Measurements from ENCODE around the gene RNF141. TPM values are rescaled to one million over a fixed set of nuclear protein-coding genes. Genes with fewer than 3 reads are reported as not detected.

The RNF141 gene
- total RNA-seq, 1 experiment from 2014 or later: 35.8 TPM

DNA sequence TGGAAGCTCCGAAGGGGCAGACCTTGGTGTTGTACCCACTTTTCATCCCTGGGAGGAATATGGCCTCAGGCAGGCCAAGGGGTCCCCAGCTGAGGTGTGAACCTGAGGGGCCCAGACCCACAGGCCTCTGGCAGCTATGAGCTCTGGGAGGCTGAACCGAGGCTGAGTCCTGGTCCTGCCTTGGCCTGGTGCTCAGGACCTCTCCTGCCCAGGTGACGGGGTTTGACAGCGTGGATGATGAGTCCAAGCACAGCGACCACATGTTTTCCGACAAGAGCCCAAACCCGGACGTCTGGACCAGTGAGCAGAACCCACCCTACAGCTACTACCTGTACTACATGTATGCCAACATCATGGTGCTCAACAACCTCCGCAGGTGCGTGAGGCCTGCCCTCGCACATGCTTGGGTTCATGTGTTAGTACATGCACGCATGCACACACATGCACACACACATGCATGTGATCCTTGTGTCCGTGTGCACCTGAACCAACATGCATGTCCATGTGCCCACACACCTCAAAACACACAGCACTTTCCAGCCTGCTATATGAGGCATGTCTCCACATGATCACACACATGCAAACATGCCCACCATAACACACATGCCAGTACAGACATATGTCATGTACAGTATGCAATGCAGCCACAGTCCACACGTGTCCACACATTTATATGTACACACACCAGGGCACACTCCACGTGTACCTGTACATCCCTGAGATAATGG is 40.9 kb downstream of the RNF141 start:
- no peaks in the 10 kb centered on the region for H3K9me3 ChIP-seq (ENCODE audit: control insufficient read depth, insufficient read depth, low read depth, low read length)
- in situ Hi-C loops (cut with HindIII; ENCODE audit: low pct_unique_long_range_greater_than_20kb, low sequenced_read_pairs) (no loop called here), intact Hi-C loops (cut with micrococcal nuclease; ENCODE audit: unreplicated experiment) (no loop called here)
- no peak overlapping the region for H3K4me3 ChIP-seq (ENCODE audit: low read depth in 2 of 2, low read length in 2 of 2)
- CTCF ChIA-PET: no interaction called here
- POLR2A ChIA-PET: interaction anchor here (0.5 kb wide), 1 partner anchor 182 kb away, joined by 4 read pairs; no protein-coding TSS in a partner anchor
- no peaks in the 10 kb centered on the region for H3K36me3 ChIP-seq (ENCODE audit: control insufficient read depth, insufficient read depth, low read length)
- no TSS peak for BruUV-seq (replicated peaks)
- ATAC-seq (no peak), DNase-seq (ENCODE audit: low read depth, low spot score) (no peak)
- no peaks in the 10 kb centered on the region for H3K4me1 ChIP-seq (ENCODE audit: control insufficient read depth, insufficient read depth, low read length)
- no peaks in the 10 kb centered on the region for H3K27me3 ChIP-seq (ENCODE audit: control insufficient read depth, insufficient read depth, low read length)
- no peak overlapping the region for H3K27ac ChIP-seq (ENCODE audit: low read length)
- TF ChIP-seq SIN3A (IDR thresholded peaks at IDR 0.05; ENCODE audit: borderline replicate concordance, insufficient read depth, low read depth, low read length) (no peak), POLR2AphosphoS5 (IDR thresholded peaks at IDR 0.05; ENCODE audit: low read depth, low read length) (no peak)
- TF ChIP-seq, protein P1, sequence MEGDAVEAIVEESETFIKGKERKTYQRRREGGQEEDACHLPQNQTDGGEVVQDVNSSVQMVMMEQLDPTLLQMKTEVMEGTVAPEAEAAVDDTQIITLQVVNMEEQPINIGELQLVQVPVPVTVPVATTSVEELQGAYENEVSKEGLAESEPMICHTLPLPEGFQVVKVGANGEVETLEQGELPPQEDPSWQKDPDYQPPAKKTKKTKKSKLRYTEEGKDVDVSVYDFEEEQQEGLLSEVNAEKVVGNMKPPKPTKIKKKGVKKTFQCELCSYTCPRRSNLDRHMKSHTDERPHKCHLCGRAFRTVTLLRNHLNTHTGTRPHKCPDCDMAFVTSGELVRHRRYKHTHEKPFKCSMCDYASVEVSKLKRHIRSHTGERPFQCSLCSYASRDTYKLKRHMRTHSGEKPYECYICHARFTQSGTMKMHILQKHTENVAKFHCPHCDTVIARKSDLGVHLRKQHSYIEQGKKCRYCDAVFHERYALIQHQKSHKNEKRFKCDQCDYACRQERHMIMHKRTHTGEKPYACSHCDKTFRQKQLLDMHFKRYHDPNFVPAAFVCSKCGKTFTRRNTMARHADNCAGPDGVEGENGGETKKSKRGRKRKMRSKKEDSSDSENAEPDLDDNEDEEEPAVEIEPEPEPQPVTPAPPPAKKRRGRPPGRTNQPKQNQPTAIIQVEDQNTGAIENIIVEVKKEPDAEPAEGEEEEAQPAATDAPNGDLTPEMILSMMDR (IDR thresholded peaks at IDR 0.05): no peak

DNA sequence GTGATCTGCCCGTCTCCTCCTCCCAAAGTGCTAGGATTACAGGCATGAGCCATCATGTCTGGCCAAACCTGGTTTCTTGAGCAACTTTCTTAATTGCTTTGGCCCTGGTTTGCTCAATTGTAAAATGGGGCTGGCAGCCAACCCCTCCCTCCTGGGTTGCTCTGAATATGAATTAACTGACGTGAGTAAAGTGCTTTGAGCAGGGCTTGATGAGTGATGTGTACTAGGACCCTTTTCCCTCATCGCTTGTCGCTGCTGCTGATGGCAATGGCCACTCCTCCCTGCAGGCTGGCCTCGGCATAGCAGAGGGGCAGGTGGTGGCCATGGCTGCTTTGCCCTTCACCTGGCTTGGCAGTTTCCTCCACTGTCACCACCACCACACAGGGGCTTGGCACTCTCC is 41.5 kb downstream of the RNF141 start:
- in situ Hi-C loops (cut with HindIII; ENCODE audit: low pct_unique_long_range_greater_than_20kb, low sequenced_read_pairs): no loop called here
- BruUV-seq (replicated peaks): no TSS peak
- TF ChIP-seq POLR2AphosphoS5 (IDR thresholded peaks at IDR 0.05; ENCODE audit: low read depth, low read length) (no peak), TCF7L2 (IDR thresholded peaks at IDR 0.05; ENCODE audit: low read depth, low read length) (no peak), SIN3A (IDR thresholded peaks at IDR 0.05; ENCODE audit: borderline replicate concordance, insufficient read depth, low read depth, low read length) (no peak)
- TF ChIP-seq, protein P2, sequence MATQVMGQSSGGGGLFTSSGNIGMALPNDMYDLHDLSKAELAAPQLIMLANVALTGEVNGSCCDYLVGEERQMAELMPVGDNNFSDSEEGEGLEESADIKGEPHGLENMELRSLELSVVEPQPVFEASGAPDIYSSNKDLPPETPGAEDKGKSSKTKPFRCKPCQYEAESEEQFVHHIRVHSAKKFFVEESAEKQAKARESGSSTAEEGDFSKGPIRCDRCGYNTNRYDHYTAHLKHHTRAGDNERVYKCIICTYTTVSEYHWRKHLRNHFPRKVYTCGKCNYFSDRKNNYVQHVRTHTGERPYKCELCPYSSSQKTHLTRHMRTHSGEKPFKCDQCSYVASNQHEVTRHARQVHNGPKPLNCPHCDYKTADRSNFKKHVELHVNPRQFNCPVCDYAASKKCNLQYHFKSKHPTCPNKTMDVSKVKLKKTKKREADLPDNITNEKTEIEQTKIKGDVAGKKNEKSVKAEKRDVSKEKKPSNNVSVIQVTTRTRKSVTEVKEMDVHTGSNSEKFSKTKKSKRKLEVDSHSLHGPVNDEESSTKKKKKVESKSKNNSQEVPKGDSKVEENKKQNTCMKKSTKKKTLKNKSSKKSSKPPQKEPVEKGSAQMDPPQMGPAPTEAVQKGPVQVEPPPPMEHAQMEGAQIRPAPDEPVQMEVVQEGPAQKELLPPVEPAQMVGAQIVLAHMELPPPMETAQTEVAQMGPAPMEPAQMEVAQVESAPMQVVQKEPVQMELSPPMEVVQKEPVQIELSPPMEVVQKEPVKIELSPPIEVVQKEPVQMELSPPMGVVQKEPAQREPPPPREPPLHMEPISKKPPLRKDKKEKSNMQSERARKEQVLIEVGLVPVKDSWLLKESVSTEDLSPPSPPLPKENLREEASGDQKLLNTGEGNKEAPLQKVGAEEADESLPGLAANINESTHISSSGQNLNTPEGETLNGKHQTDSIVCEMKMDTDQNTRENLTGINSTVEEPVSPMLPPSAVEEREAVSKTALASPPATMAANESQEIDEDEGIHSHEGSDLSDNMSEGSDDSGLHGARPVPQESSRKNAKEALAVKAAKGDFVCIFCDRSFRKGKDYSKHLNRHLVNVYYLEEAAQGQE (IDR thresholded peaks at IDR 0.05; ENCODE audit: insufficient read depth in 1 of 2, low read depth in 2 of 2, low read length in 1 of 2): no peak
- TF ChIP-seq, protein P1 (IDR thresholded peaks at IDR 0.05): no peak
- H3K27me3 ChIP-seq (ENCODE audit: control insufficient read depth, insufficient read depth, low read length): no peaks in the 10 kb centered on the region
- no peaks in the 10 kb centered on the region for H3K36me3 ChIP-seq (ENCODE audit: control insufficient read depth, insufficient read depth, low read length)
- ChIA-PET CTCF (no interaction called here), POLR2A (interaction anchor here (0.5 kb wide), 1 partner anchor 182 kb away, joined by 4 read pairs; no protein-coding TSS in a partner anchor)
- ATAC-seq: no peak
- H3K27ac ChIP-seq (ENCODE audit: low read length): no peak overlapping the region
- intact Hi-C loops (cut with micrococcal nuclease; ENCODE audit: unreplicated experiment): no loop called here
- no peaks in the 10 kb centered on the region for H3K4me1 ChIP-seq (ENCODE audit: control insufficient read depth, insufficient read depth, low read length)
- H3K9me3 ChIP-seq (ENCODE audit: control insufficient read depth, insufficient read depth, low read depth, low read length): no peaks in the 10 kb centered on the region
- no peak for DNase-seq (ENCODE audit: low read depth, low spot score)
- H3K4me3 ChIP-seq (ENCODE audit: low read depth in 2 of 2, low read length in 2 of 2): no peak overlapping the region
